SK-N-MC (cell line): ENCODE data around the gene AMZ2.
"Not testable (repeated sequence)": the region's sequence is repeated elsewhere in the genome, so short reads cannot be mapped to it uniquely, and the experiment has no call there.

ENCODE experiments used
- EZH2 ChIP-seq: fragments of 200-600 bp; sonication (generic); IDR thresholded peaks from one replicate; pipeline ENCODE4 v1.6.1; 2017; ENCODE audit warnings: antibody characterized with exemption
- POLR2AphosphoS5 ChIP-seq: IDR thresholded peaks from 2 replicates; pipeline ENCODE4 v1.6.1; 2012; ENCODE audit warnings: mild to moderate bottlenecking, low read depth, low read length, borderline replicate concordance

GRCh38 chr17:68220786-68221185 is 27.1 kb upstream of the AMZ2 start:
- TF ChIP-seq EZH2, POLR2AphosphoS5: not testable (repeated sequence)
